Measurements from ENCODE around the gene ACACB.

- TF ChIP-seq CTCF (conservative IDR thresholded peaks at IDR 0.05 in 1 of 2, IDR thresholded peaks at IDR 0.05 in 1 of 2; ENCODE audit: extremely low read depth in 1 of 2, insufficient read depth in 1 of 2, low read depth in 1 of 2, low read length in 2 of 2) (no peak), EZH2 (IDR thresholded peaks at IDR 0.05; ENCODE audit: borderline replicate concordance, low read length) (no peak)
Measured at GRCh38 chr12:109124878-109125648, 8.7 kb downstream of the ACACB start.
